ENCODE results near the gene ABITRAM.
A peak's percentile ranks its signal among the peaks of the same experiment; 100 is the strongest.
"Not testable (repeated sequence)": the region's sequence is repeated elsewhere in the genome, so short reads cannot be mapped to it uniquely, and the experiment has no call there.

Gene ABITRAM, protein sequence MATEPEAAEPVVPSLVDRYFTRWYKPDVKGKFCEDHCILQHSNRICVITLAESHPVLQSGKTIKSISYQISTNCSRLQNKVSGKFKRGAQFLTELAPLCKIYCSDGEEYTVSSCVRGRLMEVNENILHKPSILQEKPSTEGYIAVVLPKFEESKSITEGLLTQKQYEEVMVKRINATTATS

DNA sequence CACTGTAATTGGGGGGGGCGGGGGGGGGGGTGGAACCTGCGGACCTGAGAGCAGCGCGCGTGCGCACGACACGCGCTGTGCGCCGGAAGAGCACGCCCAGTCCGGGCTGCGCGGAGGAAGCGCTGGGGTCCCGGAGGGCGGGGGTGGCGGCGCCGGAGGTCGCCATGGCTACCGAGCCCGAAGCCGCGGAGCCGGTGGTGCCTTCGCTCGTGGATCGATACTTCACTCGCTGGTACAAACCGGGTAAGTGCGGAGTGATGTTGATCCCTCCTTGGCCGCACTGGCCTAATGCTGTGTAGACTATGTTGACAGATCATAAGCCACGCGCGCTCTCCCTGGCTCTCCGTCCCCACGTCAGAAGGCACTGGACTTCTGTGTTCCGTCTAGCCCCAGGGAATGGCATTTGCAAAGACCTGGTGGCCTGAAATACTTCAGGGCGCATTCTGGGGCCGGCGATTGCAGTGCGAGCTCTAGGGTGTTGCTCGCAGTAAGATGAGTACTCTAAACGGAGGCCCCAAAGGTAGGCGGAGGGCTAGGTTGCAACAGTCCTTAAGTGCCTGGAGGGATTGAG lies at the start of gene ABITRAM:
TSS of gene ABITRAM (plus strand) at position 78 of the 571 bp plus-strand sequence. CDS start at position 165, 87 bp downstream.
- peak within 1 kb of the TSS; percentile 96 for H3K27ac Mint-ChIP-seq
- H3K9me3 Mint-ChIP-seq: no peaks in the 10 kb centered on the region
- DNase-seq: peak; percentile 84
- H3K36me3 Mint-ChIP-seq (ENCODE audit: low read depth): peaks cover 60% of the 10 kb centered on the region
- H3K4me1 Mint-ChIP-seq (ENCODE audit: low read depth): peaks cover 35% of the 10 kb centered on the region
- peak within 1 kb of the TSS; percentile 97 for H3K4me3 Mint-ChIP-seq
- H3K27me3 Mint-ChIP-seq: no peaks in the 10 kb centered on the region

DNA sequence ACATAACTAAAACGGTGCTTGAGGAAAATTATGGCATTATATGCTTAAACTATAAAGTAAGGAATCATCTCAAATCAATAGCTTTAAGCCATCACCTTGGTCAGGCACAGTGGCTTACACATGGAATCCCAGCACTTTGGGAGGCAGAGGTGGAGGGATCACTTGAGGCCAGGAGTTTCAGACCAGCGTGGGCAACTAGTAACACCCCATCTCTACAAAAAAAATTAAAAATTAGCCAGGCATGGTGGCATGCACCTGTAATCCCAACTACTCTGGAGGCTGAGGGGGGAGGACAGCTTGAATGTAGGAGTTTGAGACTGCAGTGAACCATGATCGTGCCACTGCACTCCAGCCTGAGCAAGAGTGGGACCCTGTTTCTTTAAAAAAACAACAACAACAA lies 49.5 kb upstream of the ABITRAM start:
- Mint-ChIP-seq H3K27ac (no peak overlapping the region), H3K27me3 (no peaks in the 10 kb centered on the region), H3K9me3 (no peaks in the 10 kb centered on the region), H3K4me3 (no peak overlapping the region), H3K36me3 (ENCODE audit: low read depth) (peaks cover 80% of the 10 kb centered on the region), H3K4me1 (ENCODE audit: low read depth) (peaks cover 20% of the 10 kb centered on the region)
- no peak for DNase-seq

DNA sequence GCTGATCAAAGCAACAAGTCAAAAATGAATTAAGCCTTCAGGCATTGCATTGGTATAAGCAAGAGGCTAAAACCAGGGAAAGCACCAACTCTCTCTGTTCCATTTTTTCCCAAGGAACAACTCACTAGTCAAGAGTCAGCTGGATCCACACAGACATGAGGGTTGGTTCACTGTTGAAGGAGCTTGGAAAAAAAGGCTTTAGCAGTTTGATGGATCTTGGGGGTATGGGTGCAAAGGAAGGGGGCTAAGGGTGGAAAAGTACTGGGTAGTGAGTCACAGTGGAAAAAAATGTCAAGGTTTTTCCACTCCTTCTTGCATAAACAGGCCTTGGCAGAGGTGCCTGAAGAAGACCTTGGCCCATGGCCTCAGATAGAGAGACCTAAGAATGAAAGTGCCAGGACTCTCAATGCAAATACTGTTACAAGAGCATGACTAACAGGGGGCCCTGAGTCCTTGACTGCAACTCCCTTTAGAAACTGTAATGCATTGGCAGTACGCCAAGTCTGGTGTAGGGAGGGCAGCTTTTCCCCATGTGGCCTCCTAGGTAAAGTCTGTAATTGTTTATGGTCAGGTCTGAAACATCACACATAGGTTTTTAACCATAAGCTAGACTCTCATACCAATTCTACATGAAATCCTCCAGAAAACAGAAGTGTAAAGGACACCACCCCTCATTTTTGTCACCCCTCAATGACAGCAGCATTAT lies 48.4 kb upstream of the ABITRAM start:
- Mint-ChIP-seq H3K36me3 (ENCODE audit: low read depth) (peaks cover 81% of the 10 kb centered on the region), H3K27me3 (no peaks in the 10 kb centered on the region), H3K4me3 (peak overlapping the region; percentile 52), H3K4me1 (ENCODE audit: low read depth) (peaks cover 24% of the 10 kb centered on the region), H3K27ac (peak overlapping the region; percentile 94), H3K9me3 (no peaks in the 10 kb centered on the region)
- peak; percentile 49 for DNase-seq

DNA sequence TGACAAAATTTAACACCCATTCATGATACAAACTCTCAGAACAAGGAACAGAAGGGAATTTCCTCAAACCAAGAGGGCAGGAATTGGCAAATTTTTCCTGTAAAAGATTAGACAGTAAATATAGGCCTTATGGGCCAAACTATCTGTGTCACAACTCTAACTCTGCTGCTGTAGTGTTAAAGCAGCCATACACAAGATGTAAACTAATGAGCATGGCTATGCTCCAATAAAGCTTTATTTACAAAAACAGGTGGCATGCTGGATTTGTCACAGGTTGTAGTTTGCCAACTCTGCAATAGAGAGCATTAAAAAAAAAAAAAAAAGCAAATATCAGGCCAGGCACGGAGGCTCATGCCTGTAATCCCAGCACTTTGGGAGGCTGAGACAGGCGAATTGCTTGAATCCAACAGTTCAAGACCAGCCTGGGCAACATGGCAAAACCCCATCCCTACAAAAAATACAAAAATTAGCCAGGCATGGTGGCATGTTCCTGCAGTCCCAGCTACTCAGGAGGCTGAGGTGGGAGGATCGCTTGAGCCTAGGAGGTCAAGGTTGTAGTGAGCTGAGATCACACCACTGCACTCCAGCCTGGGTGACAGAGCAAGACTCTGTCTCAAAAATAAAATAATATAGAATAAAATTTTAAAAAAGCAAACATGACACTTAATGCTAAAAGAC lies 47.5 kb upstream of the ABITRAM start:
- not testable (repeated sequence) for H3K27me3 Mint-ChIP-seq, DNase-seq, H3K9me3 Mint-ChIP-seq
- Mint-ChIP-seq H3K36me3 (ENCODE audit: low read depth) (peaks cover 83% of the 10 kb centered on the region), H3K4me3 (peak overlapping the region; percentile 52), H3K4me1 (ENCODE audit: low read depth) (peaks cover 24% of the 10 kb centered on the region), H3K27ac (peak overlapping the region; percentile 94)

DNA sequence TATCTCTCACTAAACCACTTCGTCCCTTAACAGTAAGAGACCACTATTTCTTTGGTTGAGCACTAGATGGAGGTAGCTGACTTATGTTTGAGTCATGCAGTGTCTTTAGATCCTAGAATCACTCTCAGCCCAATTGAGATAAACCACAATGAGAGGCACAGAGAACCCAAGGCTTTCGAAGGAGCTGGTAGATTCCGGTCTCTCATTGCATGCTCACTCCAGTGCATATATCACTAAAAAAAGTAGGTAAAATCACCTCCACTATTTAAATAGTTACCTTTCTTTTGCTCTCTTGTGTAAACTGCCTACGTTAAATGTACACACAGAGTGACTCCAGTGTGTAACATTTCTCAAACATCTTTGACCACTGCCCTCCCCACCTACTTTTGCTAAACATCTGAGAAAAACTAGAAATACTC lies 44.5 kb upstream of the ABITRAM start:
- Mint-ChIP-seq H3K9me3 (no peaks in the 10 kb centered on the region), H3K4me1 (ENCODE audit: low read depth) (peaks cover 22% of the 10 kb centered on the region), H3K27me3 (no peaks in the 10 kb centered on the region), H3K4me3 (no peak overlapping the region), H3K36me3 (ENCODE audit: low read depth) (peaks cover 88% of the 10 kb centered on the region), H3K27ac (peak overlapping the region; percentile 19)
- no peak for DNase-seq

DNA sequence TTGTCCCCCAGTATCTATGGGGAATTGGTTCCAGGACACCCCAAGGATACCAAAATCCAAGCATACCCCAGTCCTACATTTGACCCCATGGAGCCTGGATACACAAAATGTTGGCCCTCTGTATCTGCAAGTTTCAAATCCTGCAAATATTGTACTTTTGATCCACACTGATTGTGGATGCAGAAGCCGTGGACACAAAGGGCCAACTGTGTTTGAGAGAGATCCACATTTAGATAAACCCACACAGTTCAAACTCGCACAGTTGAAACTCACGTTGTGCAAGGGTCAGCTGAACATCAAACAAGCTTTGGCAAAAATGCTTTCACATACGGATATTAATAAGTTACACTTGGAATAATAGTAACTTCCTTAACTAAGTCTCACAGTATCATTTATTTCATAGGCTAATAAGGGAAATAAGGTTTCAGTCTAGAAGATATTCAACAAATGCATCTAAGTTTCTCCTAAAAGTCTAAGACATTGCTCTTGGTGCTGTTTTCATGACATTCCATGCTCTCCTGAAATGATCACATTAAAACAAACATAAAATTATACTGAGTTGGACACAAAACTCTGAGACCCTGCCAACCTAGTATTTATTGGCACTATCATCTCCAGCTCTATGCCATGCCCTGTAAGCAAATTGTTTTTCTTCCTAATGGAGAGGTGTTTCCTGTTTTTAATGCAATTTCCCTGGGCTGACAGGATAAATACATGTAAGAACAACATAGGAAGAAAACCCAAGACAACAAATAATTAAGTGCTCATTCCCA lies 39.8 kb upstream of the ABITRAM start:
- H3K4me3 Mint-ChIP-seq: no peak overlapping the region
- no peaks in the 10 kb centered on the region for H3K9me3 Mint-ChIP-seq
- H3K27me3 Mint-ChIP-seq: no peaks in the 10 kb centered on the region
- H3K4me1 Mint-ChIP-seq (ENCODE audit: low read depth): peaks cover 3% of the 10 kb centered on the region
- DNase-seq: no peak
- H3K36me3 Mint-ChIP-seq (ENCODE audit: low read depth): peaks cover 98% of the 10 kb centered on the region
- no peak overlapping the region for H3K27ac Mint-ChIP-seq

DNA sequence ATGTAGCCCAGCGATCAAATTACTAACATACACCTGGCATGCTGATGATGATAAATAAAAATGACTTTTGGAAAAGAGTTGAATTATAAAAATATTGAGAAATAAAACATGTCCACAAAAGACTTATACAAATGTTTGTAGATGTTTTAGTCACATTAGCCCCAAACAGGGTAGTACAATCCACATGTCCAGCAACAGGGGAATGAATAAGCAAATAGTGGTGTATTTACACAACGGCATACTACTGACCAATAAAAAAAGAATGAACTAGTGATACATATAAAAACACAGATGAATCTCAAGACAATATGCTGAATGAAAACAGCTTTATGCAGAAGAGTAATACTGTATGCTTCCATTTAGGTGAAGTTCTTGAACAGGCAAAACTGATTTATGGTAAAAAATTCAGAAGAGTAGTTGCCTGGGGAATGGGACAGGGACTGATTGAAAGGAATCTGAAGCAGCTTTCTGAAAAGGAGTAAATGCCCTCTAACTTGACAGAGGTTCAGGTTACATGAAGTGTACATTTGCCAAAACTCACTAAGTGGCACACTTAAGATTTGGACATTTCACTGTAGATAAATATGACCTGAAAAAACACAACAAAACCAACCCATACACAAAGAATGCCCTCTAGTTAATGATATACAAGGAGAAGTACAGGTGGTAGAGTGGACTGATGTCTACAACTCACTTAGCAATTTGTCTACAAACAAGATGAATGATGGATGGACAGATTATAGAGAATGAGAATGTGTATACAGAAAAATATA lies 36.7 kb upstream of the ABITRAM start:
- Mint-ChIP-seq H3K36me3 (ENCODE audit: low read depth) (peaks cover 96% of the 10 kb centered on the region), H3K27ac (no peak overlapping the region), H3K4me1 (ENCODE audit: low read depth) (no peaks in the 10 kb centered on the region), H3K9me3 (no peaks in the 10 kb centered on the region), H3K27me3 (no peaks in the 10 kb centered on the region), H3K4me3 (no peak overlapping the region)
- no peak for DNase-seq

DNA sequence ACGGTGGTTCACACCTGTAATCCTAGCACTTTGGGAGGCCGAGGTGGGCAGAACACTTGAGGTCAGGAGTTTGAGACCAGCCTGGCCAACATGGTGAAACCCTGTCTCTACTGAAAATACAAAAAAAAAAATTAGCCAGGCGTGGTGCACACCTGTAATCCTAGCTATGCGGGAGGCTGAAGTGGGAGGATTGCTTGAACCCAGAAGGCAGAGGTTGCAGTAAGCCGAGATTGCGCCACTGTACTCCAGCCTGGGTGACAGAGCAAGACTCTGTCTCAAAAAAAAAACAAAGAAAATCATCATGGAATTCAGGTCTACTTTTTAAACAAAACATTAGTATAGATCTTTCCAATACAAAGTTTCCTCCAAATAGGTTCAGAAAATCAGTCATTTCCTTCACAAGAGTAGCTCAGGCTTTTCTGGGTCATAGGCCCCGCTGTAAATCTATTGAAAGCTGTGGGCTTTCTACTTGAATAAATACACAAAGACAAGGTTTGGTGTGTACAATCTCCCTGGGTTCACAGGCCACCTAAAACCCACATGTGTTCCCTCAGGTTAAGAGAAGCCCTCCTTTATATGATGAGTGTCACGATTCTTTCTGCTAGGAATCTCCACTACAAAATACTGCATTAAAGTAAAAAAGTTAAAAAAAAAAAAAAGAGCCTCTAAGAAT lies 35.0 kb upstream of the ABITRAM start:
- peaks cover 97% of the 10 kb centered on the region for H3K36me3 Mint-ChIP-seq (ENCODE audit: low read depth)
- H3K9me3 Mint-ChIP-seq; H3K4me1 Mint-ChIP-seq (ENCODE audit: low read depth); H3K27ac Mint-ChIP-seq; DNase-seq; H3K27me3 Mint-ChIP-seq; H3K4me3 Mint-ChIP-seq: not testable (repeated sequence)

DNA sequence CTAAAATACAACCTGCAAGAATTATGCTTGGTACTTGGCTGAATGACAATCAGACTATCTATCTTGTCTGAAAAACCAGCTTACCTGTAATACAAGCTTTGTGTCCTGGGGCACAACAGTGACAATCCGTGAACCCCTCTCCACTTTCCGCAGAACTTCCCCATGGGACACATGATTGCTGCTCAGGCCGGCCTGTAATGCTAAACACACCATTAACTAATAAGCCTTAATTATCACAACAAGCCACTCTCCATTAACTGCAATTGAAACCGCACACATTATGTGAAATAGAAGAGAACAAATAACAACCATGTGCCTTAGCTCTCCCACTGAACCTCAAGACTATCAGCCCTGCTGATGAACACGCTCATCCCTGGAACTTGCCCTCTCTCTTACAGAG lies 34.0 kb upstream of the ABITRAM start:
- H3K27ac Mint-ChIP-seq: peak overlapping the region; percentile 38
- no peaks in the 10 kb centered on the region for H3K27me3 Mint-ChIP-seq
- H3K36me3 Mint-ChIP-seq (ENCODE audit: low read depth): peaks cover 92% of the 10 kb centered on the region
- no peak overlapping the region for H3K4me3 Mint-ChIP-seq
- H3K9me3 Mint-ChIP-seq: no peaks in the 10 kb centered on the region
- DNase-seq: no peak
- no peaks in the 10 kb centered on the region for H3K4me1 Mint-ChIP-seq (ENCODE audit: low read depth)

DNA sequence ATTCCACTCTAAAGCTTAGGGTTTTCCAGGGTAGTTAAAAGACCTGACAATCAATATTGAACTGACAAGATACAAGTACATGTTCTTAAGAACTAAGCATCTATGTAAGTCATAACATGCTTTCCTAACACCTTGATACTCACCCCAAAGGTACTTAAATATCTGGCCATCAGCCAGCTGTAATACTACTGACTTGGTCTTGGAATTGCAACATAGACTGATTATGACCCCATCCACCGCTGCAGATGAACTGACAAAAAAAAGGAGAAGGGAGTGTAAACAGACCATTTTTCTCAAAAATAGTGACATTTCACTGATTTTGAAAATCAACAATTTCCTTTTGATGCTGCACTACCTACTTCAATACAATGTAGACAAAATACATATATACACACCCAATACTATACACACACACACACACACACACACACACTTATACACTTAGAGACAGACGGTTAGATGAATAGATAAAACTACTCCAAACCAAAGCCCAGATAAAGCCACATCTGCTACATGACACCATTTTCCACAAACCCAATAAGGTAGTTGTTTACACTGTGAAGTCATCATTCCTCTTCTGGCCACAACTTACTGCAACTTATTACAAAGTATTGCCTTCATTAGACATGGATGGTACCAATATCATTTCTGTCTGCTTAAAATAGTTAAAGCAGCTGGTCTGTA lies 30.6 kb upstream of the ABITRAM start:
- Mint-ChIP-seq H3K27me3 (no peaks in the 10 kb centered on the region), H3K9me3 (no peaks in the 10 kb centered on the region), H3K4me3 (no peak overlapping the region), H3K27ac (no peak overlapping the region), H3K4me1 (ENCODE audit: low read depth) (no peaks in the 10 kb centered on the region), H3K36me3 (ENCODE audit: low read depth) (peaks cover 92% of the 10 kb centered on the region)
- no peak for DNase-seq

DNA sequence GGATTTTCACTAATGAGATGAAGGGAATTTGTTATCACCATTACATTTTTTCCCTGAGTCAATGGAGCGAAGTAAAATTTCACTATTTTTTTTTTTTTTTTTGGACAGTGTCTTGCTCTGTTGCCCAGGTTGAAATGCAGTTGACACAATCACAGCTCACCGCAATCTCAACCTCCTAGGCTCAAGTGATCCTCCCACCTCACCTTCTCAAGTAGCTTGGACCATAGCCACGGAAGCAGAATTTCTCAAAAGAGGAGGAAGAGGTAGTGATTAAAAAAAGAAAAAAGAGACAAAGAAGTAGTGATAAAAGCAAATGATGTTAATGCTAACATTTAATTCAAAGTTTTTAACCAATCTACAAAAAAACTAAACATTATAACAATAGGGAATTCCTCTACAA lies 30.0 kb upstream of the ABITRAM start:
- H3K9me3 Mint-ChIP-seq: no peaks in the 10 kb centered on the region
- H3K36me3 Mint-ChIP-seq (ENCODE audit: low read depth): peaks cover 92% of the 10 kb centered on the region
- H3K4me1 Mint-ChIP-seq (ENCODE audit: low read depth): no peaks in the 10 kb centered on the region
- DNase-seq: no peak
- no peaks in the 10 kb centered on the region for H3K27me3 Mint-ChIP-seq
- no peak overlapping the region for H3K4me3 Mint-ChIP-seq
- H3K27ac Mint-ChIP-seq: no peak overlapping the region

DNA sequence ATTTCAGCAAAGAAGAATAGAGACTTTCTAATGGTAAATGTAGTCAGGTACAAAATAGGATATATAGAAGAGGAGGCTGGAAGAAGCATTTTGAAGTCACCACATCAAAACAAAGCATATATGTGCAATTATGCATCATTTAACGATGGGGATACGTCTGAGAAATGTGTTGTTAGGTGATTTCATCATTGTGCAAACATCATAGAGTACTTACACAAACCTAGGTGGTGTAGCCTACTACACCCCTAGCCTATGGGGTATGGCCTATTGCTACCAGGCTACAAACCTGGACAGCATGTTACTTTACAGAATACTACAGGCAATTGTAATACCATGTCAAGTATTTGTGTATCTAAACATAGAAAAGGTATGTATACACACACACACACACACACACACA lies 28.7 kb upstream of the ABITRAM start:
- Mint-ChIP-seq H3K36me3 (ENCODE audit: low read depth) (peaks cover 90% of the 10 kb centered on the region), H3K27me3 (no peaks in the 10 kb centered on the region), H3K4me3 (no peak overlapping the region), H3K27ac (no peak overlapping the region), H3K9me3 (no peaks in the 10 kb centered on the region), H3K4me1 (ENCODE audit: low read depth) (no peaks in the 10 kb centered on the region)
- no peak for DNase-seq

DNA sequence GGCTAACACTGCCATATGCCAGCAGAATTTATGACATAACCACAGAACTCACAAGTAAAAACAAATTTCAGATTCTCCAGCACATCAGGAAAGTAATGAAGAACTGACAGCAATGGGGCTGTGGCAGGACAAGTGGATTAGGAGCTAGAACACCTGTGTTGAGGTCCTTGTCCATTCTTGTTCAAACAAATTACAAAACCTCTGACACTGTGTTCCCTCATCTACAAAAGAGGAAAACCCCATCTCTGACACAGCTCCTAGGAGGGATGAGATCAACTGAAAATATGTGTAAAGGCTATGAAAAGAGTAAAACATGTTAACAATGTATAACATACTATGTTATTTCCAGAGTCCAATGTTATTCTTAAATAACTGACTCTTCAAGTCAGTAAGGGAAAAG lies 23.8 kb upstream of the ABITRAM start:
- Mint-ChIP-seq H3K4me1 (ENCODE audit: low read depth) (peaks cover 15% of the 10 kb centered on the region), H3K9me3 (no peaks in the 10 kb centered on the region), H3K36me3 (ENCODE audit: low read depth) (peaks cover 94% of the 10 kb centered on the region), H3K27ac (no peak overlapping the region), H3K27me3 (no peaks in the 10 kb centered on the region), H3K4me3 (no peak overlapping the region)
- no peak for DNase-seq
